Neural cell (in vitro differentiated cells): Measurements from ENCODE around the gene BGN. TPM values are rescaled to one million over a fixed set of nuclear protein-coding genes. Genes with fewer than 3 reads are reported as not detected.

Source experiments
- H2AFZ ChIP-seq: fragments of 200-600, 300-800 bp; sonication (generic), shearing (Covaris generic); 2 replicates; pipeline ENCODE4 v1.6.0; 2014; ENCODE audit warnings: low read depth, mild to moderate bottlenecking, antibody characterized with exemption, low read length, moderate library complexity
- H3F3A ChIP-seq: fragments of 200-600 bp; shearing (Covaris generic); 2 replicates; pipeline ENCODE4 v1.6.1; 2016; ENCODE audit warnings: mild to moderate bottlenecking, moderate library complexity, mixed read lengths, antibody characterized with exemption, low read length; ENCODE audit not compliant: insufficient read depth, poor library complexity, severe bottlenecking
- H3K27ac ChIP-seq: fragments of 200-600, 300-800 bp; sonication (generic), shearing (Covaris generic); 2 replicates; pipeline ENCODE4 v1.5.1; 2014; ENCODE audit warnings: mild to moderate bottlenecking, low read length, moderate library complexity
- H3K27me3 ChIP-seq: fragments of 300-800, 200-600 bp; sonication (generic), shearing (Covaris generic); 2 replicates; pipeline ENCODE4 v1.6.0; 2014; ENCODE audit warnings: mild to moderate bottlenecking, low read depth, low read length, moderate library complexity; ENCODE audit not compliant: insufficient read depth
- H3K36me3 ChIP-seq: fragments of 300-800, 200-600 bp; sonication (generic), shearing (Covaris generic); 2 replicates; pipeline ENCODE4 v1.5.1; 2014; ENCODE audit warnings: mild to moderate bottlenecking, antibody characterized with exemption, low read length, moderate library complexity; ENCODE audit not compliant: insufficient read depth
- H3K4me2 ChIP-seq: fragments of 300-800, 200-600 bp; sonication (generic), shearing (Covaris generic); 2 replicates; pipeline ENCODE4 v1.6.0; 2014; ENCODE audit warnings: mild to moderate bottlenecking, low read length
- H3K4me3 ChIP-seq: fragments of 300-800, 200-600 bp; sonication (generic), shearing (Covaris generic); 2 replicates; pipeline ENCODE4 v1.5.1; 2014; ENCODE audit warnings: mild to moderate bottlenecking, low read length, moderate library complexity
- H3K79me2 ChIP-seq: fragments of 200-600 bp; shearing (Covaris generic); replicated peaks from 2 replicates; pipeline ENCODE4 v1.6.0; 2014; ENCODE audit warnings: mild to moderate bottlenecking, low read length, moderate library complexity; ENCODE audit not compliant: insufficient read depth
- H3K9ac ChIP-seq: fragments of 300-800, 200-600 bp; sonication (generic), shearing (Covaris generic); 2 replicates; pipeline ENCODE4 v1.6.1; 2016; ENCODE audit warnings: mild to moderate bottlenecking, low read length, mixed read lengths
- H3K9me2 ChIP-seq: fragments of 200-600 bp; shearing (Covaris generic); 2 replicates; pipeline ENCODE4 v1.6.1; 2016; ENCODE audit warnings: mild to moderate bottlenecking, low read length, mixed read lengths; ENCODE audit not compliant: insufficient read depth
- H3K9me3 ChIP-seq: fragments of 200-600, 300-800 bp; sonication (generic), shearing (Covaris generic); 2 replicates; pipeline ENCODE4 v1.6.1; 2016; ENCODE audit warnings: mild to moderate bottlenecking, mixed run types, low read length, moderate library complexity, mixed read lengths
- H4K20me1 ChIP-seq: fragments of 200-600 bp; shearing (Covaris generic); 2 replicates; pipeline ENCODE4 v1.6.1; 2016; ENCODE audit warnings: mild to moderate bottlenecking, mixed run types; ENCODE audit not compliant: insufficient read depth
- EP300 ChIP-seq: fragments of 450-650 bp; conservative IDR thresholded peaks from 2 replicates; pipeline ENCODE4 v1.6.1; 2014; ENCODE audit warnings: antibody characterized with exemption, mild to moderate bottlenecking, moderate library complexity; ENCODE audit not compliant: poor library complexity, severe bottlenecking
- EZH2 ChIP-seq: fragments of 200-600, 300-800 bp; shearing (Covaris generic), sonication (generic); IDR thresholded peaks from 2 replicates; pipeline ENCODE4 v1.6.1; 2014; ENCODE audit warnings: antibody characterized with exemption, low read length, borderline replicate concordance, mild to moderate bottlenecking; ENCODE audit not compliant: insufficient read depth, poor library complexity, severe bottlenecking
- MXI1 ChIP-seq: fragments of 450-650 bp; conservative IDR thresholded peaks from 2 replicates; pipeline ENCODE4 v1.6.1; 2014; ENCODE audit warnings: antibody characterized with exemption, mild to moderate bottlenecking; ENCODE audit not compliant: poor library complexity, severe bottlenecking
- POLR2AphosphoS5 ChIP-seq: IDR thresholded peaks from 2 replicates; pipeline ENCODE4 v1.6.1; 2012
- RAD21 ChIP-seq: fragments of 450-650 bp; conservative IDR thresholded peaks from 2 replicates; pipeline ENCODE4 v1.6.1; 2014; ENCODE audit warnings: antibody characterized with exemption, mild to moderate bottlenecking, moderate library complexity
- SMC3 ChIP-seq: fragments of 450-650 bp; conservative IDR thresholded peaks from 2 replicates; pipeline ENCODE4 v1.6.1; 2014; ENCODE audit warnings: antibody characterized with exemption, mild to moderate bottlenecking, moderate library complexity; ENCODE audit not compliant: poor library complexity
- TAF1 ChIP-seq: IDR thresholded peaks from 2 replicates; pipeline ENCODE4 v1.6.1; 2012; ENCODE audit warnings: low read depth
- polyA plus RNA-seq: library from polyadenylated mRNA; depleted of rRNA; stranded (reverse); fragments of >200 nt; gene quantifications from 2 replicates; pipeline ENCODE4 v1.2.3, GENCODE V29; 2014
- TF ChIP-seq, protein P1 (sequence below): IDR thresholded peaks from 2 replicates; pipeline ENCODE4 v1.6.1; 2012; ENCODE audit warnings: borderline replicate concordance
- TF ChIP-seq, protein P2 (sequence below): fragments of 450-650 bp; IDR thresholded peaks from 2 replicates; pipeline ENCODE4 v1.5.1; 2014; ENCODE audit warnings: antibody characterized with exemption, mild to moderate bottlenecking, moderate library complexity; ENCODE audit not compliant: poor library complexity, severe bottlenecking

BGN gene
- polyA plus RNA-seq, 1 donor from 2014 or later: not detected

DNA sequence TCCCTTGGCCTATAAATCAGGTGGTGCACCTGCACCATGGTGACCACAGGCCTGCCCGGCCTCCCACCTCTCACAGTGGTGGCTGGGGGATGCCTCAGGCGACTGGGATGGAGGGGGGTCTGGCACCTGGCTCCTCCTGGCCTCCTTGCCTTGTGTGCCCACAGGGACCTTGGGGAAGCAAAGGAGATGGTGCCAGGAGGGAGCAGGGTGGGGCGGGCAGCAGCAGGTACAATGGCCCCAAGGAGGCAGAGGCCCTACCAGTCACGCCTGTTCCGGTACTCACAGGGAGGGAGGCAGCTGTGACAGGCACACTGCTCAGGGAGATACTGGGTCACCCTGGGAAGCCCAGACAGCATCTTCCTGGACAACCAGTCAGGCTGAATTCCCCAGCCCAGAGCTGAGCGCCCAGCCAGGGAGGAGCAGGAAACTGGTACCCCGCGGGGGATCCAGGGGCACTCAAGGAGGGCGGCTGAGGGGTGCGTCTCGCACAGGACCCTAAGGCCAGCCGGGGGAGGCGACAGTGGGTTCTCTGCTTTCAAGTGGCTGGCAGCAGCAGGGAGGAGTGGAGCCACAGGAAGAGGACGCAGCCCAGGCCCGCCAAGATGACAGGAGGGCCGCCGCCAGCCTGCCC lies 47.7 kb upstream of the BGN start:
- Histone ChIP-seq H3K27ac (no peak overlapping the region), H3K4me2 (no peak overlapping the region), H4K20me1 (no peaks in the 10 kb centered on the region), H3K36me3 (no peaks in the 10 kb centered on the region), H3K27me3 (no peaks in the 10 kb centered on the region), H3K4me3 (no peak overlapping the region), H3K79me2 (no peaks in the 10 kb centered on the region), H2AFZ (no peak overlapping the region), H3F3A (no peaks in the 10 kb centered on the region), H3K9me2 (no peaks in the 10 kb centered on the region), H3K9ac (no peak overlapping the region), H3K9me3 (no peaks in the 10 kb centered on the region)
- no peak for TF ChIP-seq SMC3
- no peak for TF ChIP-seq POLR2AphosphoS5

DNA sequence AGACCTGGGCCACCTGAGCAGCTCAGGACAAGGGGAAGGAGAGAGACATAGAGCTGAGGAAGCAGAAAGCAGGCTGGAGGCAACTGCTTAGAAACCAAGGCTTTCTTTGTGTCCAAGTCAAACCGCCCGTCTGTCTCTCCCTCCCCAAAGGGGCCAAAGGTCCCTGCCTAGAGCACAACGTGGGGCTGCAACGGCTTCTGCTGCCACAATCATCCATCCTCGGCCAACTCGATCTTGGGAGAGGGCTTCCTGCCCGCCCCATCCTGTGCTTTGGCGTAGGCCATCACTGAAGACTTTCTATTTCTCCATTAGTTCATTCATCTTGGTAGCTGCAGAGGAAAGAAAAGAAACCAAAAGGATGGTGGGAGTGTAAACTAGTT lies 47.2 kb upstream of the BGN start:
- no peak overlapping the region for H2AFZ ChIP-seq
- H3K9ac ChIP-seq: no peak overlapping the region
- no peaks in the 10 kb centered on the region for H3K36me3 ChIP-seq
- no peaks in the 10 kb centered on the region for H4K20me1 ChIP-seq
- H3K9me2 ChIP-seq: no peaks in the 10 kb centered on the region
- no peaks in the 10 kb centered on the region for H3F3A ChIP-seq
- H3K9me3 ChIP-seq: no peaks in the 10 kb centered on the region
- no peak overlapping the region for H3K27ac ChIP-seq
- H3K27me3 ChIP-seq: no peaks in the 10 kb centered on the region
- TF ChIP-seq EP300 (no peak), TAF1 (no peak), EZH2 (no peak), POLR2AphosphoS5 (no peak), RAD21 (no peak), SMC3 (no peak), MXI1 (no peak)
- TF ChIP-seq, protein P1, sequence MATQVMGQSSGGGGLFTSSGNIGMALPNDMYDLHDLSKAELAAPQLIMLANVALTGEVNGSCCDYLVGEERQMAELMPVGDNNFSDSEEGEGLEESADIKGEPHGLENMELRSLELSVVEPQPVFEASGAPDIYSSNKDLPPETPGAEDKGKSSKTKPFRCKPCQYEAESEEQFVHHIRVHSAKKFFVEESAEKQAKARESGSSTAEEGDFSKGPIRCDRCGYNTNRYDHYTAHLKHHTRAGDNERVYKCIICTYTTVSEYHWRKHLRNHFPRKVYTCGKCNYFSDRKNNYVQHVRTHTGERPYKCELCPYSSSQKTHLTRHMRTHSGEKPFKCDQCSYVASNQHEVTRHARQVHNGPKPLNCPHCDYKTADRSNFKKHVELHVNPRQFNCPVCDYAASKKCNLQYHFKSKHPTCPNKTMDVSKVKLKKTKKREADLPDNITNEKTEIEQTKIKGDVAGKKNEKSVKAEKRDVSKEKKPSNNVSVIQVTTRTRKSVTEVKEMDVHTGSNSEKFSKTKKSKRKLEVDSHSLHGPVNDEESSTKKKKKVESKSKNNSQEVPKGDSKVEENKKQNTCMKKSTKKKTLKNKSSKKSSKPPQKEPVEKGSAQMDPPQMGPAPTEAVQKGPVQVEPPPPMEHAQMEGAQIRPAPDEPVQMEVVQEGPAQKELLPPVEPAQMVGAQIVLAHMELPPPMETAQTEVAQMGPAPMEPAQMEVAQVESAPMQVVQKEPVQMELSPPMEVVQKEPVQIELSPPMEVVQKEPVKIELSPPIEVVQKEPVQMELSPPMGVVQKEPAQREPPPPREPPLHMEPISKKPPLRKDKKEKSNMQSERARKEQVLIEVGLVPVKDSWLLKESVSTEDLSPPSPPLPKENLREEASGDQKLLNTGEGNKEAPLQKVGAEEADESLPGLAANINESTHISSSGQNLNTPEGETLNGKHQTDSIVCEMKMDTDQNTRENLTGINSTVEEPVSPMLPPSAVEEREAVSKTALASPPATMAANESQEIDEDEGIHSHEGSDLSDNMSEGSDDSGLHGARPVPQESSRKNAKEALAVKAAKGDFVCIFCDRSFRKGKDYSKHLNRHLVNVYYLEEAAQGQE: no peak
- TF ChIP-seq, protein P2, sequence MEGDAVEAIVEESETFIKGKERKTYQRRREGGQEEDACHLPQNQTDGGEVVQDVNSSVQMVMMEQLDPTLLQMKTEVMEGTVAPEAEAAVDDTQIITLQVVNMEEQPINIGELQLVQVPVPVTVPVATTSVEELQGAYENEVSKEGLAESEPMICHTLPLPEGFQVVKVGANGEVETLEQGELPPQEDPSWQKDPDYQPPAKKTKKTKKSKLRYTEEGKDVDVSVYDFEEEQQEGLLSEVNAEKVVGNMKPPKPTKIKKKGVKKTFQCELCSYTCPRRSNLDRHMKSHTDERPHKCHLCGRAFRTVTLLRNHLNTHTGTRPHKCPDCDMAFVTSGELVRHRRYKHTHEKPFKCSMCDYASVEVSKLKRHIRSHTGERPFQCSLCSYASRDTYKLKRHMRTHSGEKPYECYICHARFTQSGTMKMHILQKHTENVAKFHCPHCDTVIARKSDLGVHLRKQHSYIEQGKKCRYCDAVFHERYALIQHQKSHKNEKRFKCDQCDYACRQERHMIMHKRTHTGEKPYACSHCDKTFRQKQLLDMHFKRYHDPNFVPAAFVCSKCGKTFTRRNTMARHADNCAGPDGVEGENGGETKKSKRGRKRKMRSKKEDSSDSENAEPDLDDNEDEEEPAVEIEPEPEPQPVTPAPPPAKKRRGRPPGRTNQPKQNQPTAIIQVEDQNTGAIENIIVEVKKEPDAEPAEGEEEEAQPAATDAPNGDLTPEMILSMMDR: no peak
- H3K4me2 ChIP-seq: no peak overlapping the region
- no peak overlapping the region for H3K4me3 ChIP-seq
- H3K79me2 ChIP-seq: no peaks in the 10 kb centered on the region
